ENCODE data around the gene TUBG2. TPM values are rescaled to one million over a fixed set of nuclear protein-coding genes. Genes with fewer than 3 reads are reported as not detected.
"Not testable (repeated sequence)": the region's sequence is repeated elsewhere in the genome, so short reads cannot be mapped to it uniquely, and the experiment has no call there.

The TUBG2 gene
- total RNA-seq = 10 to 100 TPM in 1 of 2 experiments, 1 to 10 TPM in 1; 9.3 to 10.1 TPM

DNA sequence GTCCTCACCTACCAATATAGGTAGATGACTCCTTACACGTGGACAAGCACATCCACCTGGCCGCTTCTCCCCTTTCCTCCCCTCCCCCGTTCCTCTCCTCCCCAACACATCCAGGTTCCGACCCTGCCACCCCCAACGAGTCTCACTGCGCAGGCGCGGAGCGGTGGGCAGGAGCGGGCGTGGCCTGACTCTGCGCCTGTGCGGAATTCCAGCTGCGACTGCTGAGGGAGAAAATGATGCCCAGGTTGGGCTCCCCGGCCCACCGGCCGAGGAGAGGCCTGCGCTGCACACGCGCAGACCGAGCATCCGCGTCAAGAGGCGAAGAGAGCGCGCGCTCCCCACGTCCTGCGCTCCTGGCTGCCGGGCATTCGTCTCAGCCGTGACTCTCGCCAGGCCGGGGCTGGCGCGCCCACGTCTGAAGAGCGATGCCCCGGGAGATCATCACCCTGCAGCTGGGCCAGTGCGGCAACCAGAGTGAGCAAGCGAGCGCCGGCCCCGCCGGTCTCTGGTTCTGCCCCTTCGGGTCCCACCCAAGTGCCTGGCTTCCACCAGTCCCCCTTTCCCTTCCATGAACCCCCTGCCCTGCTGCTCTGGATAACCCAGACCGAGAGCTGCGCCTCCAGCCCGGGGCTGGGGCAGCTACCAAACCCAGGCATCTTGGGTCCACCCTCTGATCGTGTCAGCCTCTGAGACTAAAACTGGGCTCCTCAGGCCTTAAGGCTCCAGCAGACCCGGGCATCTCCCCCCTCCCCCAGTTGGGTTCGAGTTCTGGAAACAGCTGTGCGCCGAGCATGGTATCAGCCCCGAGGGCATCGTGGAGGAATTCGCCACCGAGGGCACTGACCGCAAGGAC, at the start of gene TUBG2:
TUBG2 (plus strand) TSS at position 206 of the 853 bp plus-strand sequence; CDS start at position 426, 220 bp downstream.
- Mint-ChIP-seq H3K9me3 (no peaks in the 10 kb centered on the region), H3K36me3 (no peaks in the 10 kb centered on the region), H3K27ac (peak within 1 kb of the TSS; percentile 67), H3K4me3 (peak within 1 kb of the TSS; percentile 90), H3K27me3 (no peaks in the 10 kb centered on the region), H3K4me1 (ENCODE audit: low read depth) (peaks cover 29% of the 10 kb centered on the region)
- POLR2A ChIA-PET = interaction anchor here (0.5 to 1.0 kb wide), 2 partner anchors 44 to 81 kb away, joined by 3 to 4 read pairs; partner anchors contain the start of gene PSMC3IP
- intact Hi-C loops (cut with micrococcal nuclease) = no loop called here
- CTCF ChIA-PET = interaction anchor here (1.0 to 2.8 kb wide), 4 partner anchors 20 to 104 kb away, joined by 3 to 11 read pairs (median 4); partner anchors contain the start of genes CCR10 and PSMC3IP
- DNase-seq = peak; percentile 82

- ChIA-PET POLR2A (interaction anchor here (0.9 to 2.9 kb wide), 8 partner anchors 9 to 224 kb away, joined by 3 to 22 read pairs (median 4); partner anchors contain the start of genes EZH1 and PSMC3IP), CTCF (interaction anchor here (0.8 to 2.9 kb wide), 9 partner anchors 27 to 223 kb away, joined by 3 to 42 read pairs (median 4); partner anchors contain the start of genes PSMC3IP and PSME3)
- Mint-ChIP-seq H3K4me3 (peak overlapping the region; percentile 99), H3K4me1 (ENCODE audit: low read depth) (peaks cover 34% of the 10 kb centered on the region), H3K27ac (peak overlapping the region; percentile 91), H3K36me3 (peaks cover 34% of the 10 kb centered on the region)
- not testable (repeated sequence) for H3K9me3 Mint-ChIP-seq, H3K27me3 Mint-ChIP-seq
- peak; percentile 25 for DNase-seq
- intact Hi-C loops (cut with micrococcal nuclease) = loop anchor here (1.0 to 2.0 kb wide), 5 partner anchors 33 to 134 kb away; partner anchors contain the start of genes COASY, MLX and PSMC3IP
Observed at GRCh38 chr17:42609814-42610801, 49.0 kb upstream of the TUBG2 start.

- H3K4me3 Mint-ChIP-seq = no peak overlapping the region
- H3K4me1 Mint-ChIP-seq (ENCODE audit: low read depth) = peaks cover 15% of the 10 kb centered on the region
- H3K36me3 Mint-ChIP-seq = peaks cover 41% of the 10 kb centered on the region
- H3K27ac Mint-ChIP-seq = no peak overlapping the region
- intact Hi-C loops (cut with micrococcal nuclease) = no loop called here
- POLR2A ChIA-PET = no interaction called here
- CTCF ChIA-PET = interaction anchor here (1.0 to 1.9 kb wide), 2 partner anchors 34 to 67 kb away, joined by 4 to 8 read pairs; partner anchors contain the start of gene PSMC3IP
- DNase-seq = no peak
- no peaks in the 10 kb centered on the region for H3K27me3 Mint-ChIP-seq
- no peaks in the 10 kb centered on the region for H3K9me3 Mint-ChIP-seq
Observed at GRCh38 chr17:42612013-42612412, 47.1 kb upstream of the TUBG2 start.

DNA sequence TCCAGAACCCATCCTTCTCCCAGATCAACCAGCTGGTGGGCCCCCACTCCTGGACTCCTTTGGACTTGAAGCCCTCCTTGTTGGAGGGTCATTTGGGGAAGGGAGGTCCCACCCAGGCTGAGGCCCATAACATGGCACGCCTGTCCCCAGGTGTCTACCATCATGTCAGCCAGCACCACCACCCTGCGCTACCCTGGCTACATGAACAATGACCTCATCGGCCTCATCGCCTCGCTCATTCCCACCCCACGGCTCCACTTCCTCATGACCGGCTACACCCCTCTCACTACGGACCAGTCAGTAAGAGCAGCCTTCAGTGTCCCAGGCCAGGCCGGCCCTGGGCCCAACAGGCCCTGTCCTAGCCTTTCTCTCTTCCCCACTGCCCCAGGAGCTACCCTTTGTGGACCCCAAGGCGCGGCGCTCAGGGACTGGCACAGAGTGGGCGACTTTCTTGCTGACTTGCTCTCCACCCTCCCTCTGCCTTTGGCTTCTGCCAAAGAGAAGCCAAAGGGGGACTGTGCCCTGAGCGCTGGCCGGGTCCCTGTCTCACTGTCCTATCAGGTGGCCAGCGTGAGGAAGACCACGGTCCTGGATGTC, 45.3 kb upstream of the TUBG2 start:
- no peak overlapping the region for H3K4me3 Mint-ChIP-seq
- POLR2A ChIA-PET = interaction anchor here (0.7 kb wide), 2 partner anchors 15 to 272 kb away, joined by 3 to 4 read pairs; no protein-coding TSS in a partner anchor

DNA sequence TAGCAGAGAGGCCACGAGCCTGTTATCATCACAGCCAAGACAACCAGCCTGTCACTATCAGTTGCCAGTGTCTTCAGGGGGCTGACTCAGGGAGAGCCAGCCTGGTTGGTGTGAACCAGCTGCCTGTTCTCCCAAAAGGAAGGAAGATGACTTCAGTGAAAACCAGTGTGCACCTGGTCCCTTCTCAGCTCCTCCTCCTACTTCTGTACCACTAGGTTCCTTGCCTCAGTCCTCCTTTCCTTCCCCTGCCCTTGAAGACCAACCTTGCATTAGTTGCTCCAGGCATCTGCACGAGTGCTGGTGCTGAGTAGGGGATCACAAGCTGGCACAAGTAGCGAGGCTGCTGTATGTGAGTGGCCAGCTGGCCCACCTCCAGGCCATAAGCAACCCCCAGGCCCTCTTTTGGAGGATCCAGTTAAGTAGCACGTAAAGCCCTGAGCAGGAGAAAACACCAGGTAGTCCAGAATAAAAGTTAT, 41.1 kb upstream of the TUBG2 start:
- Mint-ChIP-seq H3K27me3 (no peaks in the 10 kb centered on the region), H3K4me3 (no peak overlapping the region), H3K4me1 (ENCODE audit: low read depth) (peaks cover 4% of the 10 kb centered on the region), H3K9me3 (no peaks in the 10 kb centered on the region), H3K27ac (no peak overlapping the region), H3K36me3 (peaks cover 26% of the 10 kb centered on the region)
- ChIA-PET CTCF (interaction anchor here (2.3 kb wide), 1 partner anchor 40 kb away, joined by 8 read pairs; the partner anchor contains the start of gene PSMC3IP), POLR2A (interaction anchor here (0.6 to 0.8 kb wide), 2 partner anchors 9 to 39 kb away, joined by 4 to 5 read pairs; no protein-coding TSS in a partner anchor)
- intact Hi-C loops (cut with micrococcal nuclease) = no loop called here
- DNase-seq = no peak

More for the DNA sequence above, 45.3 kb upstream of the TUBG2 start:
- peaks cover 9% of the 10 kb centered on the region for H3K4me1 Mint-ChIP-seq (ENCODE audit: low read depth)
- no peaks in the 10 kb centered on the region for H3K9me3 Mint-ChIP-seq
- no peak for DNase-seq
- intact Hi-C loops (cut with micrococcal nuclease) = no loop called here
- no peaks in the 10 kb centered on the region for H3K27me3 Mint-ChIP-seq
- no peak overlapping the region for H3K27ac Mint-ChIP-seq
- peaks cover 41% of the 10 kb centered on the region for H3K36me3 Mint-ChIP-seq
- CTCF ChIA-PET = interaction anchor here (0.8 kb wide), 1 partner anchor 35 kb away, joined by 4 read pairs; no protein-coding TSS in a partner anchor

GRCh38 chr17:42618442-42619150, 40.5 kb upstream of the TUBG2 start:
- peak; percentile 16 for DNase-seq
- no peaks in the 10 kb centered on the region for H3K27me3 Mint-ChIP-seq
- H3K4me1 Mint-ChIP-seq (ENCODE audit: low read depth) = peaks cover 4% of the 10 kb centered on the region
- intact Hi-C loops (cut with micrococcal nuclease) = no loop called here
- peaks cover 22% of the 10 kb centered on the region for H3K36me3 Mint-ChIP-seq
- ChIA-PET POLR2A (interaction anchor here (0.8 to 0.9 kb wide), 2 partner anchors 9 to 40 kb away, joined by 5 read pairs; partner anchors contain the start of genes RETREG3 and TUBG1), CTCF (interaction anchor here (0.5 to 2.3 kb wide), 2 partner anchors 40 to 319 kb away, joined by 3 to 8 read pairs; partner anchors contain the start of gene PSMC3IP)
- no peak overlapping the region for H3K4me3 Mint-ChIP-seq
- H3K9me3 Mint-ChIP-seq = no peaks in the 10 kb centered on the region
- H3K27ac Mint-ChIP-seq = no peak overlapping the region

GRCh38 chr17:42621987-42622386, 37.1 kb upstream of the TUBG2 start:
- H3K27me3 Mint-ChIP-seq; POLR2A ChIA-PET; H3K27ac Mint-ChIP-seq; H3K4me1 Mint-ChIP-seq (ENCODE audit: low read depth); intact Hi-C loops (cut with micrococcal nuclease); DNase-seq; CTCF ChIA-PET; H3K4me3 Mint-ChIP-seq; H3K9me3 Mint-ChIP-seq; H3K36me3 Mint-ChIP-seq: not testable (repeated sequence)

GRCh38 chr17:42623271-42623670, 35.8 kb upstream of the TUBG2 start:
- Mint-ChIP-seq H3K9me3 (no peaks in the 10 kb centered on the region), H3K27me3 (no peaks in the 10 kb centered on the region), H3K4me3 (no peak overlapping the region), H3K4me1 (ENCODE audit: low read depth) (peaks cover 8% of the 10 kb centered on the region), H3K36me3 (no peaks in the 10 kb centered on the region), H3K27ac (no peak overlapping the region)
- ChIA-PET POLR2A (no interaction called here), CTCF (interaction anchor here (0.6 to 1.0 kb wide), 2 partner anchors 45 to 261 kb away, joined by 3 to 5 read pairs; no protein-coding TSS in a partner anchor)
- DNase-seq = no peak
- intact Hi-C loops (cut with micrococcal nuclease) = no loop called here

- intact Hi-C loops (cut with micrococcal nuclease) = no loop called here
- no peak for DNase-seq
- Mint-ChIP-seq H3K27me3 (no peaks in the 10 kb centered on the region), H3K27ac (no peak overlapping the region), H3K36me3 (no peaks in the 10 kb centered on the region), H3K4me3 (no peak overlapping the region), H3K9me3 (no peaks in the 10 kb centered on the region), H3K4me1 (ENCODE audit: low read depth) (peaks cover 5% of the 10 kb centered on the region)
- ChIA-PET CTCF (interaction anchor here (0.6 to 1.0 kb wide), 2 partner anchors 46 to 260 kb away, joined by 3 to 5 read pairs; no protein-coding TSS in a partner anchor), POLR2A (no interaction called here)
Observed at GRCh38 chr17:42623732-42624596, 35.1 kb upstream of the TUBG2 start.

Measured in activated CD4-positive, alpha-beta memory T cell treated with anti-CD3 and anti-CD28 coated beads for 36 hours (primary cell).